ENCODE data around the gene SARS2.

DNA sequence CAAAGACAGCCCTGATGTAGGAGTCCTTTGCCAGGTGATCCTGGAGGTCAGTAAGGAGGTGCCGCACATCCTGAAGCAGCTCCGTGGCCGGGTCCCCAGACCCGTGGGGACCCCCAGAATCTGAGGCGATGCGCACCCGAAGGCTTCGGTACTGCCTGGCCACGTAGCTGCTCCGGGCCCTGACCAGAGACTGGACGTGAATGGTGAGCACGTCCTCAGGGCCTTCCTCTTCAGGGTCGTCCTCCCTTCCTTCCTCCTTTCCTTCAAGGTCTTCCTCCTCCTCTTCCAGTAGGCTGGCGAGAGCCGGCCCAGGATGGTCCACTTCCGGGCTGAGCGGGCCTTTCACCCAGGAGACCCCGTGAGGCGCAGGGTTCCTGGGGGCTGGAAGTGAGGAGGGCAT lies 60.0 kb downstream of the SARS2 start:
- TF ChIP-seq POLR2A (IDR thresholded peaks at IDR 0.05; ENCODE audit: low read depth, low read length), result no peak
- no peak for TF ChIP-seq POLR2AphosphoS5 (IDR thresholded peaks at IDR 0.05; ENCODE audit: low read depth, low read length)
- no peak for TF ChIP-seq TAF1 (IDR thresholded peaks at IDR 0.05; ENCODE audit: borderline replicate concordance, low read depth, low read length)
